HG03159 (cell line): ENCODE measurements around the gene LNPEP.
A peak's percentile ranks its signal among the peaks of the same experiment; 100 is the strongest.

Experiments used
- ATAC-seq: cut with Tn5 transposase; IDR thresholded peaks from one replicate; pipeline ENCODE4 v1.9.1; 2021; ENCODE audit warnings: mild to moderate bottlenecking, moderate library complexity; ENCODE audit not compliant: unreplicated experiment

The LNPEP gene

GRCh38 chr5:96994493-96994892, 58.6 kb downstream of the LNPEP start:
- ATAC-seq = no peak

GRCh38 chr5:96995419-96995818, 59.5 kb downstream of the LNPEP start:
- no peak for ATAC-seq

- ATAC-seq = peak; percentile 84
Observed at GRCh38 chr5:96997265-96997859, 61.5 kb downstream of the LNPEP start.

GRCh38 chr5:96999856-97000255, 64.0 kb downstream of the LNPEP start:
- ATAC-seq = no peak

GRCh38 chr5:97000391-97000790, 64.5 kb downstream of the LNPEP start:
- no peak for ATAC-seq

- no peak for ATAC-seq
Observed at GRCh38 chr5:97002983-97003382, 67.1 kb downstream of the LNPEP start.

GRCh38 chr5:97004423-97005060, 68.7 kb downstream of the LNPEP start:
- no peak for ATAC-seq

GRCh38 chr5:97006454-97007060, 70.7 kb downstream of the LNPEP start:
- no peak for ATAC-seq

GRCh38 chr5:97009212-97009898, 73.5 kb downstream of the LNPEP start:
- peak; percentile 80 for ATAC-seq

- no peak for ATAC-seq
Observed at GRCh38 chr5:97009921-97010320, 74.0 kb downstream of the LNPEP start.

GRCh38 chr5:97010606-97011005, 74.7 kb downstream of the LNPEP start:
- no peak for ATAC-seq

GRCh38 chr5:97011567-97011966, 75.7 kb downstream of the LNPEP start:
- no peak for ATAC-seq

GRCh38 chr5:97019435-97020117, 83.7 kb downstream of the LNPEP start:
- no peak for ATAC-seq

GRCh38 chr5:97021416-97021815, 85.5 kb downstream of the LNPEP start:
- ATAC-seq = no peak

- peak; percentile 75 for ATAC-seq
Observed at GRCh38 chr5:97022898-97023297, 87.0 kb downstream of the LNPEP start.

- ATAC-seq = no peak
Observed at GRCh38 chr5:97026721-97027120, 90.8 kb downstream of the LNPEP start.

- no peak for ATAC-seq
Observed at GRCh38 chr5:97037819-97038218, 101.9 kb downstream of the LNPEP start.

GRCh38 chr5:97041239-97041638, 105.4 kb downstream of the LNPEP start:
- ATAC-seq = no peak

GRCh38 chr5:97042996-97043395, 107.1 kb downstream of the LNPEP start:
- no peak for ATAC-seq

GRCh38 chr5:97043511-97043910, 107.6 kb downstream of the LNPEP start:
- ATAC-seq = no peak

GRCh38 chr5:97044052-97044451, 108.2 kb downstream of the LNPEP start:
- no peak for ATAC-seq
